HG03108 (cell line): ENCODE data around the gene GRHL3.

Experiments
- ATAC-seq: cut with Tn5 transposase; IDR thresholded peaks from one replicate; pipeline ENCODE4 v1.9.1; 2021; ENCODE audit warnings: moderate library complexity; ENCODE audit not compliant: unreplicated experiment

Gene GRHL3

GRCh38 chr1:24391882-24392603 lies 72.9 kb downstream of the GRHL3 start:
- no peak for ATAC-seq

- no peak for ATAC-seq
These were observed 73.4 kb downstream of the GRHL3 start for GRCh38 chr1:24392604-24392946.

- ATAC-seq, result no peak
These were observed 74.0 kb downstream of the GRHL3 start for GRCh38 chr1:24392982-24393650.

GRCh38 chr1:24393892-24394291 lies 74.7 kb downstream of the GRHL3 start:
- no peak for ATAC-seq

GRCh38 chr1:24400065-24400464 lies 80.9 kb downstream of the GRHL3 start:
- no peak for ATAC-seq

- ATAC-seq, result no peak
These were observed 84.6 kb downstream of the GRHL3 start for GRCh38 chr1:24403806-24404205.
